ENCODE results near the gene ATP8A2.

ATP8A2 gene

DNA sequence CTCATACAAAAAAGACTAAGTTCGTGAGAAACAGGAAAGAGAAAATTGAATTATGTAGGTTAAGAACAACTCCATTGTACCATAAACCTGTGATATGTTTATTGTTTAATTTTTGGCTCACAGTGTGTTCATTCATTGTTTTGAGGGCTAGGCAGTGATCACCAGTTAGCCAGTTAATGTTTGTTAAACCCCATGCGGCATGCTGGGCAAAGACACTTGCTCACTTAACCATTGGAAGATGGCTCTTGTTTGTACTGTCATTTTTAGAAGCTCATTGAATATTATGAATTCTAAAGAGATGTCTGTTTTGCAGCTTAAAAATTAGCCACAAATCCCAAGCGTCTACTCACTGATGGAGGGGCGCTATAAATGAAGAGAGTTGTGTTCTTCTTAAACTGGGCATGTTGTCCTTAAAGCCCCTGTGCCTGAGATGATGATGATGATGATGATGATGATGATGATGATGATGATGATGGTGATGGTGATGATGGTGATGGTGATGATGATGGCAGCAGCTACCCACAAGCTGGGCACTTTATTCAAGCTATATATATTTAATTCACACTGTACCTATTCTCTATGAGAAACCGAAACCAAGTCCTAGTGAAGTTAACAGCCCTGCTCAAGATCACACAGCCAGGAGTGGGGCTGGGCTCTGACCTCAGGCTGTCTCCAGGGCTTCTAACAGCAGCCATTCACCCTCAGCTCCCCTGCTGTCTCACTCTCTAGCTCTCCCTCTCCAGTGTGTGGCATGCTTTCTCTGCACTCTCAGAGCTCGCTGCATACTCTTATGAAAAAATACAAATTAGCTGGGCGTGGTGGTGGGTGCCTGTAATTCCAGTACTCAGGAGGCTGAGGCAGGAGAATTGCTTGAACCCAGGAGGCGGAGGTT lies 510.9 kb downstream of the ATP8A2 start:
- DNase-seq (ENCODE audit: low read depth): no peak

GRCh38 chr13:25885418-25885817 lies 513.6 kb downstream of the ATP8A2 start:
- no peak for DNase-seq (ENCODE audit: low read depth)

DNA sequence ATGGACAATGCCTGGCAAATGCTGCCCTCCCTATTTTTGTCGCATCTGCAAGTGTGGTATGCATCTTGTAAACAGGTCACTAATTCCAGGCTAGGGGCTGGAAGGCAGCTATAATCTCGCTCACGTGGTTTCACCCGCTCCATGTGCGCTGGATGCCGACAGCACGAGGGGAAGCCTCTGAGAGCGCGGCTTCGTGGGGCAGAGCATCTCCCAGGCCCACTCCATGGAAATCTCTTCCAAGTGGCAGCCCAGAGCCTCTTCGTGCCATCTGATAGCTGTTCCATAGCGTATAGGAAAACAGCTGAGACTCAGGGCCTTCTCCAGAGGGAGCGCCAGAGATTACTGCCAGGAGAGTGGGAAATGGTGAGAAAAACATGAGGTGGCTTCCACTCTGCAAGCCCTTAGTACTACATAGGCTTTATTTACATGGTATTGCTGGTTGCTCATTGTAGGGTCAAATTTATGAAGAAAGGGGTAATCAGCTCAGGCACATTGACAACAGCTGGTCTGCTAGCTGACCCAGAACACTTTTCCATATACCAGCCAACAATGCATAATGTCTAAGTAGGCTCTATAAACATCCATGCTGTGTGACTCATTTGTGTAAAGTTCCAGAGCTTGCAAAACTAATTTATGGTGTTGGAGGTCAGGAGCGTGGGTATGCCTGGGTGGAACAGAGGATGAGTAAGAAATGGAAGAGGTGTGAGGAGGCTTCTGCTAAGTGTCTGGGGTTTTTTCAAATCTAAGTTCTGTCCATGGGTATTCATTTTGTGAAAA lies 514.9 kb downstream of the ATP8A2 start:
- peak; percentile 95 for DNase-seq (ENCODE audit: low read depth)

- DNase-seq (ENCODE audit: low read depth): no peak
Measured at GRCh38 chr13:25887962-25888655, 516.3 kb downstream of the ATP8A2 start.

- DNase-seq (ENCODE audit: low read depth): peak; percentile 45
Measured at GRCh38 chr13:25890671-25891212, 519.0 kb downstream of the ATP8A2 start.

DNA sequence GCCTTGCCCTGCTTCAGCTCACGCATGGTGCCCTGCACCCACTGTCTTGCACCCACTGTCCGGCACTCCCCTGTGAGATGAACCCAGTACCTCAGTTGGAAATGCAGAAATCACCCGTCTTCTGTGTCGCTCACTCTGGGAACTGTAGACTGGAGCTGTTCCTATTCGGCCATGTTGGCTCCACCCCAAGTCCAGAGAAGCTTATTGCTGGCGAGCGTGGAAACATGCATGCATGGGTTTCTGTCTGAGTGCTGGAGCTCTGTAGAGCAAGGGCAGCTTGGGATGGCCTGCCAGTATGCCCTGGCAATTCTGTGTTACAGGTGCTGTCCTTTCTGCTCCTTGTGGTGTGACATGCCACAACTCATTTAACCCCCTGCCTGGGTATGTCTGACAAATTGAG lies 527.2 kb downstream of the ATP8A2 start:
- no peak for DNase-seq (ENCODE audit: low read depth)

DNA sequence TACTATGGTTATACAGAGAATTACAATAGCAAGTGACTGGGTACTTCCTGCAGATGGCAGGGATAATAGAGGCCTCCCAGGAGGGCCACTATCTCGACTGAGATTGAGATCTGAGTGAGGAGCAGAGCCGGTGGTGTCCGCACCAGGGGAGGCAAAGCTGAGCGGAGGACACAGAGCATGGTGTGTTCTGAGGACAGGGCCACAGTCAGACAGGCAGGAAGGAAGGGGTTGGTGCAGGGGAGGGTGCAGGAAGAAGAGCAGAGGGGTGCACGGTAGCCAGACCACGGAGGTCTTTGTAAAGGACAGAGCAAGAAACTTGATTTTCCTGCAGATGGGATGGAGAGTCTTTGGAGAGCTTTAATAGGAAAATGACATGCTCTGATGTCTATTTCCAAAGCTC lies 527.7 kb downstream of the ATP8A2 start:
- no peak for DNase-seq (ENCODE audit: low read depth)

- DNase-seq (ENCODE audit: low read depth): no peak
Measured at GRCh38 chr13:25899952-25900351, 528.2 kb downstream of the ATP8A2 start.

- peak; percentile 96 for DNase-seq (ENCODE audit: low read depth)
Measured at GRCh38 chr13:25901460-25902376, 529.9 kb downstream of the ATP8A2 start.

DNA sequence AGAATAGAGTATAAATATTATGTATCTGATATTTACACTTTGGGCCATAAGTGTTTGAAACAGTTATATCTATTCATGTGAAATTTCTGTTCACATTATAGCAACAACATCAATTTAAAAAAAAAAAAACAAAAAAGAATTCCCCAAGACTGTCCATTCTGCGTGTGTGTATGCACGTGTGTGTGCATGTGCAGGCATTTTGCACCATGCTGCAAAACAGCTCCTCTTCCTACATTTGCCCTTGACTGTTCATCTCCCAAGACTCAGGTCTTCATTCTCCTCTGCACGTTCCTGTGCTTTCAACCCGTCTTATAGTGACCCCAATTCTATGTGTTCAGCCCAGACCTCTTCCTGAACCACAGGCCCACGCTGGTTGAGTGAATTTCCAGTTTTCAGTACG lies 530.7 kb downstream of the ATP8A2 start:
- no peak for DNase-seq (ENCODE audit: low read depth)

GRCh38 chr13:25902891-25903341 lies 531.1 kb downstream of the ATP8A2 start:
- no peak for DNase-seq (ENCODE audit: low read depth)

- DNase-seq (ENCODE audit: low read depth): no peak
Measured at GRCh38 chr13:25904830-25905229, 533.1 kb downstream of the ATP8A2 start.

DNA sequence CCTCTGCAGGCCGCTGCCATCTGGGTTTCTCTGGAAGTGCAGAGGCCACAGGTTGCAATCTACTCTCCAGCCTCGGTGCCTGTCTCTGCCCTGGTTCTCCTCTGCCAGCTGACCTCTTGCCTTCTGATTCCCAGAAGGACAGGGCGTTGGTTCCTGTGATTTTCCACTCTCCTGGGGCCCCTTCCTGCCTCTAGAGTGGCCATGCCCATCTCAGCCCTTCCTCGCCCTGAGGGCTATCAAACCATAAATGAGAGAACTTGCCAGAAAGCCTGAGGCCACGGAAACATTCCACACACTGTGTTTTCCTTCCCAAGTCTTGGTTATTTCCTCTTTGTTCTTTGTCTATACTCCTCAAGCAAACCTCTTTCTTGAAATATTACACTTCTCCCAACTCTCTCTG lies 533.8 kb downstream of the ATP8A2 start:
- DNase-seq (ENCODE audit: low read depth): no peak

GRCh38 chr13:25906191-25906661 lies 534.5 kb downstream of the ATP8A2 start:
- DNase-seq (ENCODE audit: low read depth): no peak

DNA sequence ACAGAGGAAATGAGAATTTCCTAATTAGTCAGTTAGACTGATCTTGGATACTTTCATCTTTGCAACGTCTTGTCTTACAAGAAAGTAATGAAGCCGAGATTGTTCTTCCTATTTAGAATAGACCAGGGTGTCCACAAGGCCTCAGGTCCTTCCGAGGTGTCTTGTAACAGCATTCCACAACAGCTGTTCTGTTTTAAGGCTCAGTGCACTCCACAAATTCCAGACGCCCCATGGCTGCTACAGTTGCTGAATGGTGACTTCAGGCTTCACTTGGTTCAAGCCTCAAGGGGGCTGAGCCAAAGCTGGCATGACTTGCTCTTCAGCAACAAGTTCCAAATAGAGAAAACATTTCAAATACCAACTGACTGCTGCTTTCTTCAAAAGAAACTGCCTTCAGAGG lies 536.6 kb downstream of the ATP8A2 start:
- DNase-seq (ENCODE audit: low read depth): no peak

GRCh38 chr13:25910243-25910642 lies 538.5 kb downstream of the ATP8A2 start:
- DNase-seq (ENCODE audit: low read depth): no peak

- DNase-seq (ENCODE audit: low read depth): no peak
Measured at GRCh38 chr13:25910991-25911419, 539.2 kb downstream of the ATP8A2 start.

DNA sequence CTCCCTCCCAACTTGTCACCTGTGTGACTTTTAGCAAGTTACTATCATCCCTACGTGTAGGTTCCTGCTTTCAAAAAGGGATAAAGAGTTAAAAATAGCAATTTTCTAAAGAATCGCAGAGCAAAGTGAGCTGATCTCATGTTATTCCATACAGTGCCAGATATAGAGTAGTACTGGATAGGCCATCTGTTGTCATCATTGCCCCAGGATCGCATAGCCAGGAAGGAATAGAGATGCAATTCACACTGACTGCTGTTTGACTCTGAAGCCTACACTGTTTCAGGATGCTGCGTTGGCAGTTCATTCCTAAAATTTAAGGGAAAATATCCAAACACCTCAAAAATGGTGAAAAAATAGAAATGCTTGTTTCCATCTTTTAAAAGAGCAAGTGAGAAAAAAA lies 541.2 kb downstream of the ATP8A2 start:
- no peak for DNase-seq (ENCODE audit: low read depth)

GRCh38 chr13:25915840-25916518 lies 544.2 kb downstream of the ATP8A2 start:
- no peak for DNase-seq (ENCODE audit: low read depth)

DNA sequence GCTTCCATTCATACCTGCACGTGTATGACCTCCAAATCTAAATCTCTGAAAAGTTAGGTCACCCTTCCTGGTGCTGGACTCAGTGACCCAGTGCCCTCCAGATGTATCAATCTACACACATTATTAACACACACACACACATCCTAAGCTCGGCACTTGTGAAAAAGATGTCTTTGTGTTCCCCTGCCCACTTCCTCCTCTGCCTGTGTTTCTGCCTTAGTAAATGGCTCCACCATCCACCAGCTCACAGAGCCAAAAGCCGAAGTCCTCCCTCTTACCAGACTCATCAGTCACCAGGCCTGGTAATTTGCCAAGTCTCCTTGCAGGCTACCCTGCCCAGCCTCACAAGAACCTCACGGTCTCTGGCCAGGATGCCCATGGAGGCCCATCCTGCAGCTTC lies 548.5 kb downstream of the ATP8A2 start:
- no peak for DNase-seq (ENCODE audit: low read depth)

Data from iris pigment epithelial cell (primary cell).